ENCODE measurements around the gene TCF12.
A peak's percentile ranks its signal among the peaks of the same experiment; 100 is the strongest.

TCF12 gene

DNA sequence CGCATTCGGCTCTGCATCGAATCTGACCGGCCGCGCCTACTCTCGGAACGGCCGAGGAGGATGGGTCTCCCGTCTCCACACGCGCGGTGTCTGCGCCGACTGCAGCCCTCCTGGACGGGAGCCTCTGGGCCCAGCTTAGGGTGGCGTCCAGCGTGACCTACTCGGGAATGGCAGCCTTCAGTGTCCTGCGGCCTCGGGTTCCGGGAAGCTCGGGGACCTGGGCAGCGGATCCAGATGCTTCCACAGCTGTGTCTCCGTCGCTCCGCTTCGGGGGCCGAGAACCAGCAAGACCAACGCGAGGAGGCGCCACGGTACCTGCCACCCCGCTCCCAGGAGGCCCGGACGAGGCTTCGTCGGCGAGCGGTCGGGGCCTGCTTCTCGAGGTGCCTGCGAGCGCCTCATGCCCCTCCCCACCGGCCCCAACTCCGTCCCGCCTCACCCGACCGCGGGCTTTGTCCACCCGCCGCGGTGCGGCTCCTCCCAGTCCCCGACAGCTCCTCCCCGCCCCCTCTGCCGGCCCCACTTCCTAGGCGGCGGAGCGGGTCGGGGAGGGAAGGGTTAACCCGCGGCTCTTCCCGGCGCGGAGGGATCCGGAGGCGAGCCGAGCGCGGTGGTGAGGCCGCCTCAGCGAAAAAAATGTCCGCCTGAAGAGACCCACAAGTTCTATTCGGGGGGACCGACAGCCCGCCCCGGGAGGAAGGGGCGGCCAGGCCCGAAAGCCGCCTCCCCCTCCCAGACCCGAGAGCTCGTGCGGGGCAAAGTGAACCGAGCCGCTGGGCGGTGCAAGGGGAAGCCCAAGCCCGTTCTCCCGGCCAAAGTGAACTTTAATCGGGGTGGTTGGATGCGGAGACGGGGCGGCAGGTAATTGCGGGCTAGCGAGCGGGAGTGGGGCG lies at the start of gene TCF12:
Gene TCF12 (plus strand): TSS at position 599 of the 893 bp plus-strand sequence. CDS start 1,270 bp downstream, outside the sequence.
- peak; percentile 86 for DNase-seq (ENCODE audit: extremely low spot score, insufficient read length, low read depth)
- FAIRE-seq, result peak; percentile 88

DNA sequence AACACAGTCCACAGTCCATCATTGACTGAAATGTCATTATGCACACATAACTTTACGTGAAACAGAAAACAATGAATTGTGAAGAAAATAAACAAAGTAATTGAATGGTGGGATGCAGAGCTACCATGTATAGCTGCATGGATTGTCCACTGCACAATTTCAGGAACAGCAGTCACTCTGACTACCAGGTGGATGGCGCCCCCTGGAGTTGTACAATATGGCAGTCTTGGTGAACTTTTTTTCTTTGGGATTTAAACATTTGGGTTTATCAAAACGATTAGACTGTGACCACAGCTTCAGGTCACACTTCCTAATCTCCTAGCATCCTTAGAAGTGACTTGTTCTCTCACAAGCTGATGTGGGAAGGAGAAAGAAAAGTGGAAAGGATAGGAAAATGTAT lies 48.9 kb upstream of the TCF12 start:
- DNase-seq (ENCODE audit: extremely low spot score, insufficient read length, low read depth), result no peak
- FAIRE-seq, result no peak

DNA sequence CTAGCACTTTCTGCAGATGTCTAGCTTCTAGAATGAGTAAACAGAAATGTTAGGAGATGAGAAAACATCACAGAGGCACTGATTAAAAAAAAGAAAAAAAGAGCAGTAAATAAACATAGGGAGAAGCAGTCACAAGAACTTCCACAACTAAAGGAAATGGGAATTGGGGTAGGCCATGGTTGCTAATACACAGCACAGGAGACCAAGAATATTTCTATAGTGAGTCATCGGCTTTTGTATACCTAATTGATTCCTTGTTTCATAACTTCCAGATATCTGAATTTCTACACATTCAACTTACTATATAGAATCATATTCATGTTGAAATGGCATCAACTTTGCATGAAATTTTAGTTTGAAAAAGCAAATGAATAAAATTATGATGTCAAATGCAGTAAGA lies 47.3 kb upstream of the TCF12 start:
- DNase-seq (ENCODE audit: extremely low spot score, insufficient read length, low read depth), result no peak
- FAIRE-seq, result no peak

DNA sequence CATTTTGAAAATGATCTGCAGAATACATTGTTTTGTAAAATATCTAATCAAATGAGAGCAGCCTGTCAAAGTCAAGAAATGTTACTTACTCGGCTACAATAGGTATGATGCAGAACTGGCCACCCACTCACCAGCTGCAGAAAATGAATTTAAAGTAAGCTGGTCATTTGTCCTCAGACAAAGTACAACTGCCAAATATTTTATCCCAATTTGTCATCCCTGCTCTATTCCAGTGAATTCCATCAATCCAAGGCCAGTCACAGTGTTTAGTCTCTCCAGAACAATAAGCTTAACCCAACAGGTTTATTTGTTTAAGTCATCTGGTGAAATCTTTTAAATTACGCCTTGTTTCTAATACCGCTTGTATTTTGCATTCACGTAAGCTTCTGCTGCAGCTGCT lies 46.6 kb upstream of the TCF12 start:
- FAIRE-seq, result no peak
- no peak for DNase-seq (ENCODE audit: extremely low spot score, insufficient read length, low read depth)

DNA sequence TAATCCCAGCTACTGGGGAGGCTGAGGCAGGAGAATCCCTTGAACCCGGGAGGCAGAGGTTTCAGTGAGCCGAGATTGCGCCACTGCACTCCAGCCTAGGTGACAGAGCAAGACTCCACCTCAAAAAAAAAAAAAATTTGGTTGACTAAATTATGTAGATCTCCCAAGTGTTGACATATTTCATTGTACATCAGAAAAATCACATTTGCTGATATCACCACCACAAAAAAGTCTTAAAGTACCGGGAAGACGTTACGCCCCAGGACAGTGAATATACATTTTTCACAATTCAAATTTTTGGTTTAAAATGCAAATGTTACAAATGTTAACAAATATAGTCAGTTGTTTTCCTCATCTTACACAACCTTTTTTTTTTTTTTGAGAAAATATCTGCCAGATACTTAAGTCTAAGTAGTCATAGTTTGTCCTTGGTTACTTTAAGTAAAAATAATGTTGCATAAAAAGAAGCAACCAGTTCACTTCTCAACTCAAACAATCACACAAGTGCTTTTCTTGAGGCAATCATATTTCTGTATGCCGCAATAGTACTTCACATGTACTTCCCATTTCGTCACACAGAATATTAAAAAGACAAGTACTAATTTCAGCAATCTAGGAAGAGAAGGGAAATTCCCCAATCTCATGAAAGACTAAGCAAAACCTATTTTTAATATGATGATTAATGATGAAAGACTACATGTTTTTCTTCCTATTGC lies 41.0 kb upstream of the TCF12 start:
- peak; percentile 63 for FAIRE-seq

DNA sequence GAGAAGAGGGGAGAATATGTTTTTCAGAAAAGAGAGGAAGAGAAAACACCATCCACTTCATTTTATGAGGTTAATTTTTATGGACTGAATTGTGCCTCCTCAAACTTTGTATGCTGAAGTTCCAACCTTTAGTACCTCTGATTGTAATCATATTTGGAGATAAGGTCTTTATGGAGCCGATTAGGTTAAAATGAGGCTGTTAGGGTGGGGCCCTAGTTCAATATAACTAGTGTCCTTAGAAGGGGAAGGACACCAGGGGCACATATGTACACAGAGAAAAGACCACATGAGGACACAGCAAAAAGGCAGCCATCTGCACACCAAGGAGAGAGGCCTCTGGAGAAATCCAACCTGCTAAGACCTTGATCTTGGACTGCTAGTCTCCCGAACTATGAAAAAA lies 38.9 kb upstream of the TCF12 start:
- FAIRE-seq (no peak), DNase-seq (ENCODE audit: extremely low spot score, insufficient read length, low read depth) (no peak)

More for the DNA sequence above, 41.0 kb upstream of the TCF12 start:
- DNase-seq (ENCODE audit: extremely low spot score, insufficient read length, low read depth), result no peak

DNA sequence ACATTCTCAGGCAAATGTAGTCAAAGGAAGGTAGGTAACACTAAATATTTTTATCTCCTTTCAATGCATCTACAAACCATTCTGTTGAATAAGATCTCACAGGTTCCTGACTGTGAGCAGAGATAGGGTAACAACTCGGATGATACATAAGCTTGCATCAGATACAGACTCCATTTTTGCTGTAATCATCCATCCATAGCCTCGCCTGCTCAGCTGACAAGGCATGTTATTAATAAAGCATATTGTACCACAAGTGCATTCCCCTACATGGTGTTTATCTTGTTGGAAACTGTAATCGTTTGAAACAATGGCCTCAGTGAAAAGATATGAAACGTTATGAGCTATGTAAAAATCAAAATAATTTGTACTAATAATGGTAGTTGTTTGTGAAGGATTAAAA lies 35.4 kb upstream of the TCF12 start:
- DNase-seq (ENCODE audit: extremely low spot score, insufficient read length, low read depth), result no peak
- no peak for FAIRE-seq

DNA sequence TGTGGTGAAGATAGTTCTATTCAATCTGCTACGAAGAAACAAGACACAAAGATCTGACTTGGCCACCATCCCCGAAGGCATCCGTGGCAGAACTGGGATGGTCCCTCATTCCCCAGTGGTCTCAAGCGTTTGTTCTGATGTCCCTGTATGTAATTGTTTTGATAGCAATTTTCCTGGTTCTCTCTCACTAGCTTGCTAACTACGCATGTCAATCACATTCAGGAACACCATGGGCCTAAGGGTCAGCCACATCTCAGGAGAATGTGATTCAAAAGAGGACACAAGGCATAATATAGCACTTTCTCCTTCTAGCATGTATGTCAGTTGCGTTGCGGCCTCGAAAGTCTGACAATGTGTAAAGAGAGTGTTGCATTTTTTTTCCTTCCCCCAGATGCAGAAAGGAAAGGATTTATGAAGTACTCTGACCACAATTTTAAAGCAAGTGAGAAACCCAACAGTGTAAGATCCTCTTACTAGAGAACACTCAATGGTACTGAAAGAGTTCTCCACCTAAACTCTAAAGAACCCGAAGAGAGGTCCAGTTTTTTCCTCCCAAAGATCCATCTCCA lies 32.0 kb upstream of the TCF12 start:
- no peak for FAIRE-seq

DNA sequence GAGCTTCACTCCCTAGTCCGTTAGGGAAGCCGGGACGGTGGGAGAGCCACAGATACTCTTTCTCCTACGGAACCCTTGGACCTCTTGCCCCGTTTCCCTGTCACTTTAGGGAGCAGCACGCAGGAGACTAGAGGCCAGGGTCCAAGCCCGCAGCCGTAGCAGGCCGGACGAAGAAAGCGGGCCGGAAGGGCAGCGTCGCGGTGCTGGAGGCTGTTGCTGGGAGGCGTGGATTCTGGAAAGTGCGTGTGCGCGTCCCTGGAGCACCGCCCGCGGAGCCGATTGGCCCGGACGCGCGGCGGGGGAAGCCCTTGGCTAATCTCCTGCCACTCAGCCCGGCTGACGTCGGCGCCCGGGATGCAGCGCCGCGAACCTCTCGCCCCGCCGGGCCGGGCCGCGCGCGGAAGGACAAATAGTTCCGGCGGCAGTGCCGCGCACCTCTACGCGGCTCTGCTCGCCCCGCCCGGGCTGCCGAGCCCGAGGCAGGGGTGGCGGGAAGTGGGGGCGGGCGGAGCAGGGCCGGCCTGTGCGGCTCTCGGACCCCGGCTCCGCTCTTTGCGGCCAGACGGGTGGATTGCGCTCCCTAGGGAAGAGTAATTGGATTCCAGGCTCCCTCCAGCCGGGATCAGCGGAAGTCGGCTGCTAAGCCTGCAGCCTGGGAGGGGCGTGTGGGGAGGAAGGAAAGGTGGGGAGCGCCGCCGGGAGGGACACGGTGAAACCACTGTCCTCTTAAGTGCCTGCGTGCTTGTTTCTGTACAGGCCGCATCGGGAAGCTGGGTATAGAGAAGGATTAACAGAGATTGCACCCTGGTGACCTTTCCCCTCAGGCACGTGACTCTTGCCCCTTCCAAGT lies 31.3 kb upstream of the TCF12 start:
- DNase-seq (ENCODE audit: extremely low spot score, insufficient read length, low read depth) (peak; percentile 80), FAIRE-seq (peak; percentile 75)

More for the DNA sequence above, 32.0 kb upstream of the TCF12 start:
- no peak for DNase-seq (ENCODE audit: extremely low spot score, insufficient read length, low read depth)

DNA sequence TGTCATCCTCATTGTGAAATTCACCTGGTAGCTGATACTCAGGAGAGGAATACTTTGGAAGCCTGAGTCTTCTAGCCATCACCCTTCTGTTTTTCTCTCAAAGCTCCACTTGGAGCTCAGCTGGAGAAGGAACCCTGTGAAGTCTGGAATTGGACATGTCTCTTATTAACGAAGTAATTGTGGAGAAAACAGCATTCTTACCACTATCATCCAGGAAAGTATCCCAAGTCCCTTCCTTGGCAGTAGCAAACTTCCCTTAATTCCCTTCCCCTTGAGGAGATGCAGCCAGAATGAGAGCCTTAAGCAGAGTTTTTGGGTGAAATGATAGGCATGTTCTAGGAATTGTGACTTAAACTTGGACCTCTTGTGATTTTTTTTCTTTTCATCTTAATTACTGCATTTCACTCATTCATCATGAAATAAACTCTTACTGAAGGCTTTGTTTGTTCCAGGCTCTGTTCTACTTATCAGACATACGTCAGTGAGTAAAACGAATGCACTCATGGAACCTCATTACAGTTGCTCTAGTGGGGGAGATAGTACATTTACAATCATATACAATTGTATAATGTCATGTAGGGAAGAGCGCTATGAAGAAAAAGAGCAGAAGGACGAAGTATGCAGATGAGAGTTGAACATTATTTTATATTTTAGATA lies 30.5 kb upstream of the TCF12 start:
- DNase-seq (ENCODE audit: extremely low spot score, insufficient read length, low read depth) (no peak), FAIRE-seq (no peak)

DNA sequence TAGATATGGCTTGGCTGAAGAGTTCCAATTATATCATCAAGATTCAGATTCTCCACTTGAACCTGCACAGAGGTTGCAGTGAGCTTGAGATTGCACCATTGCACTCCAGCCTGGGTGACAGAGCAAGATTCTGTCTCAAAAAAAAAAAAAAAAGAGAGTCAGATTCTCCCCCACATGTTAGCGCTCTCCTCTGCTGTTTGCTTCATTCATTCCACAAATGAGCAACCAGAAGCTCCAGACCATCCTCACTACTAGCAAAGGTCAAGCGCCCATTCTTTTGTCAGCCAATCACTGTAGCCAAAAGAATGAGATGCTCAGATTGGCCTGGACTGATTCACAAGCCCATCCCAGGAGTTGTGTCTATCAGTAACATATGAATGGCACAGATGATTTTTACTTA lies 28.4 kb upstream of the TCF12 start:
- no peak for FAIRE-seq
- DNase-seq (ENCODE audit: extremely low spot score, insufficient read length, low read depth), result no peak

DNA sequence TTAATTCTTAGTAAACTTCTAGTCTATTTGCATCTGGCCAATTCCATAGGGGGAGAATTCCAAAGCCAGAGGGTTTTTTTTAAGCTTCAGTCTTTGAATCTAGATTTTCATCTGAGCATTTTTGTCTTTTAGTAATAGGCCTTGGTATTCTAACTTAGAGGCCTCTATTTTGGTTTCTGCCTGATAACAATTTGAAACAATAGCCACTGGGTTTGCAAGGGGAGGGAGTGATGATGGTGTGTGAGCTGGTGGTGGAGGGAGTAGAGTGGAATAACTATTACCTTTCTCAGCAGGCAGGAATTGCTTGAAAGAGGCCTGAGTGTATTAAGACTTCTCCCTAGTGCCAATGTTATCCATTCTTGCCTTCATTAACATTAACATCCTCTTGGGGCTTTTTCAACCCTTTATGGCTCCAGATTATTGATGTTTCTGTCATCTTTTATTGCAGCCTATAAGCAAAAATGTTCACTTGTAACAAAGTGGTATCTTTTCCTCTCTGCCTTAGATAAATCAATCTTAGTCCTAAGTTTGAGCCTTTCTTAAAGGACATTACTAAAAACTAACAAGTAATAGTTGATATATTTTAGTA lies 26.5 kb upstream of the TCF12 start:
- DNase-seq (ENCODE audit: extremely low spot score, insufficient read length, low read depth) (no peak), FAIRE-seq (no peak)

DNA sequence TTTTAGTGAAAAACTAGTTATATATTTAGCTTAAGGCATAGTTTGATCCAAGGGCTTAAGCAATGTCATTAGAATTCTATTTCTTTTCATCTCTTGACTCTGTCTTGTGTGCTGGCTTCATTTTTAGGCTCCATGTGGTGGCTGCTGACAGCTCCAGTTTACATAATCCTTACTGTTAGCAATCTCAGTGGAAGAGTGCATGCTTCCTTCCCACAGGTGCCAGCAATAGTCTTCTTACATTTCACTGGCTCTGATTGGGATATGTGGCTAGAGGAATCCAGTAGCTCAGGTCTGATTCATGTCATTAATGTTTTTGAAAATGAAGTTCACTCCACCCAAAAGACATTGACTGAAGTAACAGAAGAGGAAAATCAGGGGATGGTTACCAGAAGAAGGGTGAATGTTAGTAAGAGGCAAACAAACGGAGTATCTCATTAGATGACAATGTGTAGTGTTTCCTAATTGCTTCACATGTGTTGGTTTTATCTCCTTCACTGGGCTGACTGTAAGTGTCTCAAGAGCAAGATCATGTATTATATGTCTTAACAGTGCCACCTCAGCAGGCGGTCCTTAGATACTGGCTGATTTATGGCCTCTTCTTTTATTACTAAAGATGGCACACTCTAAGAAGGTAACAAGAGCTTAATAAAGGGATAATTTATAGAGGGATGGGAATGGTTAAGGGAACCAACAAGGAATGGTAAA lies 25.6 kb upstream of the TCF12 start:
- DNase-seq (ENCODE audit: extremely low spot score, insufficient read length, low read depth) (no peak), FAIRE-seq (no peak)

DNA sequence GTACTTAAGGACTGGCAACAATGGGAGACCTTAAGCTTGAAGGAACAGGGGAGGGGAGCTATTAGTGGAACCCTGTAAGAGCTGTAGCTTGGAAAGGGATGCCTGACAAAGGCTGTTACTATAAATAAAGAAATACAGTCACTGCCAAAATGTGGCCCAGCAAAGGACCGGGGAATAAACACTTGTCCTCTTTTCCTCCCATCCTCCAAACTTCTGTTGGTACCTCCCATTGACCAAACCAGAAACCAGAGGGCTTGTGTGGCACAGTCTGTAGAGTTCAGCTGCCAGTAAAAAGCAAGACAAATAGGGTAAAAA lies 25.1 kb upstream of the TCF12 start:
- FAIRE-seq (no peak), DNase-seq (ENCODE audit: extremely low spot score, insufficient read length, low read depth) (no peak)

DNA sequence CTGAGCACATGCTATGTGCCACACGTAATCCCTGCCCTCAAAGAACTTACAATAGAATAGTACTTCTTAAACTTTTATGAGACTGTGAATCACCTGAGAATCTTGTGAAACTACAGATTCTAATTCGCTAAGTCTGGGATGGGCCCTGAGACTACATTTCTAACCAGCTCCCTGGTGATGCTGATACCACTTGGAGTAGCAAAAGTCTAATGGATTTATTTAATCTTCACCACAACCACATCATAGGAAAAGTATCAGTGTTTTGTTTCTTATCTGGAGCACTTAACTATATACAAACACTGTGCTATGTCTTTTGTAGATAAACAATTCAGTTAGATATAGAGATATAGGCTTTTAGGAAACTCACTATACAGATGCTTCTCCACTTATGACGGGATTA lies 23.8 kb upstream of the TCF12 start:
- DNase-seq (ENCODE audit: extremely low spot score, insufficient read length, low read depth) (no peak), FAIRE-seq (no peak)

DNA sequence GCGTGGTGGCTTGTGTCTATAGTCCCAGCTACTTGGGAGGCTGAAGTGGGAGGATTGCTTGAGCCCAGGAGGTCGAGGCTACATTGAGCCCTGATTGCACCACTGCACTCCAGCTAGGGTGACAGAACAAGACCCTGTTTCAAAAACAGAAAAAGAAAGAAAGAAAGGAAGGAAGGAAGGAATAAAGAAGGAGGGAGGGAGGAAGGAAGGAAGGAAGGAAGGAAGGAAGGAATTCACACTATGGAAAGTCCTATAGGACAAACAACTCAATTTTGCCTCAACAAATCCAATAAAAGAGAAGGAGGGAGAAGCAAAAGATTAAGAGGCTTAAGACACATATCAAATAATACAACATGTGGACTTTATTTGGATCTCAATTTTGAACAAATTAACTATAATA lies 16.5 kb upstream of the TCF12 start:
- FAIRE-seq (no peak), DNase-seq (ENCODE audit: extremely low spot score, insufficient read length, low read depth) (no peak)

DNA sequence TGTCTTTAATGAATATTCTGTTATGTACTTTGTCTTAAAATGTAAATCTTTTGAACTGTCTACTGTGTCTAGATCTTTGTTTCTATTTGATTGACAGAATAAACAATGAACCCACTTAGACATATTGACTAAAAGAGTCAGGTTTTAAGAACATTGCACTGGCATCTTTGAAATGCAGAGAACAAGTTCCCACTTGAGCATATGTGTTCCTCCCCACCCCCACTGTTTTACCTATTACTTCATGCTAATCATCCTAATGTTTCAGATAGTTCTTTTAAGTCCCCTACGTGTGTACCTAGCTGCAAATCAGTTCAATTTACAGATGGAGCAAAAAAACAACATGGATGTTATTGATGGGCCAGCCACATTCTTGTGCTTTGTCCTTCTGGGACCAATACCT lies 11.7 kb upstream of the TCF12 start:
- DNase-seq (ENCODE audit: extremely low spot score, insufficient read length, low read depth), result no peak
- peak; percentile 71 for FAIRE-seq

DNA sequence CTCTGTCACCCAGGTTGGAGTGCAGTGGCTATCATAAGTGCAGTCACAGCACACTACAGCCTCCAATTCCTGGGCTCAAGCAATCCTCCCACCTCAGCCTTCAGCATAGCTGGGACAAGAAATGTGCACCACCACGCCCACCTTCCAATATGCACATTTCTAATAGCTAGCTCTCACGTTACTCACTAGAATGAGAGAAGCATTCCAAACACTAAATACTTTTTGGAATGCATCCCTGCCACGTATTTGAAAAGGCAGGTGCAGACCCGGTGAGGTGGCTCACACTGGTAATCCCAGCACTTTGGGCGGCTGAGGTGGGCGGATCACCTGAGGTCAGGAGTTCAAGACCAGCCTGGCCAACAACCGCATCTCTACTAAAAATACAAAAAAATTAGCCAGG lies 7.6 kb upstream of the TCF12 start:
- FAIRE-seq (no peak), DNase-seq (ENCODE audit: extremely low spot score, insufficient read length, low read depth) (no peak)

DNA sequence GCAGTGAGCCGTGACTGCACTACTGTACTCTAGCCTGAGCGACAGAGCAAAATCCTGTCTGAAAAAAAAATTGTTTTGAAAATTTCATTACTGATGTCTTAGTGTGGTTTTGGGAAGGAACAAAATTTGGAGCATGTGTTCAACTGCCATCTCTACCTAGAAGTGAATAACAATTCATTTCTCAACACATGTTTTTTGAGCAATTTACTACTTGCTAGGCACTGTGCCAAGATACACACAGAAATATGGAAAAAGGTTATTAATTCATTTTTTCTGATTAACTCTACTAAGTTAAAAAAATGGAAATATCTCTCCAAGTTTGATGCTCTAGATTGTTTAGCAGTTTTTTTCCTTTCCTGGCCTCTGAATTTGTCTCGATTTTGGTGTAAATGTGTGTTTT lies 5.2 kb upstream of the TCF12 start:
- FAIRE-seq (no peak), DNase-seq (ENCODE audit: extremely low spot score, insufficient read length, low read depth) (no peak)

Data from GM18507 (cell line).